Chondrocyte (in vitro differentiated cells): ENCODE data around the gene MYO7A. TPM values are rescaled to one million over a fixed set of nuclear protein-coding genes. Genes with fewer than 3 reads are reported as not detected.

Source experiments
- DNase-seq: peaks from one replicate; pipeline ENCODE4 v3.0.0; 2021; ENCODE audit warnings: mixed read lengths, low spot score
- H3K27ac Mint-ChIP-seq: one replicate; pipeline ENCODE4 v1.8.0; 2021; ENCODE audit warnings: mild to moderate bottlenecking, moderate library complexity, mixed read lengths; ENCODE audit not compliant: unreplicated experiment
- H3K27me3 Mint-ChIP-seq: 2 replicates; pipeline ENCODE4 v1.8.0; 2021; ENCODE audit warnings: low read depth, mixed read lengths
- H3K36me3 Mint-ChIP-seq: 2 replicates; pipeline ENCODE4 v1.8.0; 2021; ENCODE audit warnings: low read depth, mixed read lengths
- H3K4me1 Mint-ChIP-seq: 2 replicates; pipeline ENCODE4 v1.8.0; 2021; ENCODE audit warnings: low read depth, mild to moderate bottlenecking, mixed read lengths
- H3K4me3 Mint-ChIP-seq: one replicate; pipeline ENCODE4 v1.8.0; 2021; ENCODE audit warnings: mild to moderate bottlenecking, moderate library complexity, mixed read lengths; ENCODE audit not compliant: unreplicated experiment
- H3K9me3 Mint-ChIP-seq: 2 replicates; pipeline ENCODE4 v1.8.0; 2021; ENCODE audit warnings: low read depth, mixed read lengths
- CTCF ChIP-seq: fragments of 200-600 bp; sonication (generic); IDR thresholded peaks from 2 replicates; pipeline ENCODE4 v1.5.0; 2021; ENCODE audit warnings: antibody characterized with exemption, mild to moderate bottlenecking, moderate library complexity
- total RNA-seq: library from RNA; stranded (reverse); gene quantifications from 3 replicates; pipeline ENCODE4 v1.2.1, GENCODE V29; 2021

Gene MYO7A
- total RNA-seq, 1 donor from 2014 or later = not detected

GRCh38 chr11:77118971-77119370 is 9.1 kb upstream of the MYO7A start:
- Mint-ChIP-seq H3K4me3 (no peak overlapping the region), H3K4me1 (no peaks in the 10 kb centered on the region), H3K36me3 (peaks cover 10% of the 10 kb centered on the region), H3K27me3 (no peaks in the 10 kb centered on the region), H3K9me3 (no peaks in the 10 kb centered on the region), H3K27ac (no peak overlapping the region)
- no peak for DNase-seq
- no peak for TF ChIP-seq CTCF

GRCh38 chr11:77119531-77119936 is 8.5 kb upstream of the MYO7A start:
- no peak for DNase-seq
- no peaks in the 10 kb centered on the region for H3K27me3 Mint-ChIP-seq
- no peaks in the 10 kb centered on the region for H3K4me1 Mint-ChIP-seq
- no peak for TF ChIP-seq CTCF
- H3K27ac Mint-ChIP-seq = no peak overlapping the region
- peaks cover 13% of the 10 kb centered on the region for H3K36me3 Mint-ChIP-seq
- H3K4me3 Mint-ChIP-seq = no peak overlapping the region
- H3K9me3 Mint-ChIP-seq = no peaks in the 10 kb centered on the region

GRCh38 chr11:77120571-77120970 is 7.5 kb upstream of the MYO7A start:
- Mint-ChIP-seq H3K4me1 (no peaks in the 10 kb centered on the region), H3K9me3 (no peaks in the 10 kb centered on the region), H3K36me3 (peaks cover 13% of the 10 kb centered on the region), H3K27ac (no peak overlapping the region), H3K4me3 (no peak overlapping the region), H3K27me3 (no peaks in the 10 kb centered on the region)
- no peak for DNase-seq
- TF ChIP-seq CTCF = no peak

GRCh38 chr11:77121096-77121640 is 6.9 kb upstream of the MYO7A start:
- Mint-ChIP-seq H3K4me1 (no peaks in the 10 kb centered on the region), H3K36me3 (peaks cover 13% of the 10 kb centered on the region), H3K4me3 (no peak overlapping the region), H3K27me3 (no peaks in the 10 kb centered on the region), H3K27ac (no peak overlapping the region), H3K9me3 (no peaks in the 10 kb centered on the region)
- DNase-seq = no peak
- TF ChIP-seq CTCF = no peak

GRCh38 chr11:77121876-77122575 is 6.0 kb upstream of the MYO7A start:
- no peaks in the 10 kb centered on the region for H3K27me3 Mint-ChIP-seq
- peaks cover 13% of the 10 kb centered on the region for H3K36me3 Mint-ChIP-seq
- H3K9me3 Mint-ChIP-seq = no peaks in the 10 kb centered on the region
- H3K4me3 Mint-ChIP-seq = no peak overlapping the region
- TF ChIP-seq CTCF = no peak
- H3K27ac Mint-ChIP-seq = no peak overlapping the region
- DNase-seq = no peak
- no peaks in the 10 kb centered on the region for H3K4me1 Mint-ChIP-seq
